Suprapubic skin (tissue), 4 donors: ENCODE data around the gene AP5S1. TPM values are rescaled to one million over a fixed set of nuclear protein-coding genes. Genes with fewer than 3 reads are reported as not detected.
"Not testable (repeated sequence)": the region's sequence is repeated elsewhere in the genome, so short reads cannot be mapped to it uniquely, and the experiment has no call there.

Experiments
- DNase-seq, 2 donors: peaks; one replicate each; pipeline ENCODE4 v3.0.0-alpha.2; 2019; ENCODE audit warnings: low spot score in 2 of 2
- H3K27ac ChIP-seq: fragments of 200-600 bp; sonication (generic); one replicate; pipeline ENCODE4 v1.5.1; 2019
- H3K27me3 ChIP-seq: fragments of 200-600 bp; sonication (generic); one replicate; pipeline ENCODE4 v1.5.1; 2019
- H3K36me3 ChIP-seq: fragments of 200-600 bp; sonication (generic); one replicate; pipeline ENCODE4 v1.5.1; 2019
- H3K4me1 ChIP-seq: fragments of 200-600 bp; sonication (generic); one replicate; pipeline ENCODE4 v1.5.1; 2019
- H3K4me3 ChIP-seq: fragments of 200-600 bp; sonication (generic); one replicate; pipeline ENCODE4 v1.5.1; 2019; ENCODE audit warnings: mild to moderate bottlenecking
- H3K9me3 ChIP-seq: fragments of 200-600 bp; sonication (generic); one replicate; pipeline ENCODE4 v1.5.1; 2019
- CTCF ChIP-seq, 2 donors: fragments of 200-600 bp in 1 of 2; fragments of 450-650 bp in 1 of 2; sonication (generic) in 1 of 2; IDR thresholded peaks; one replicate each; pipeline ENCODE4 v1.5.1; 2016 to 2019; ENCODE audit warnings: antibody characterized with exemption in 2 of 2, mild to moderate bottlenecking in 1 of 2, moderate library complexity in 1 of 2
- EP300 ChIP-seq: sonication (generic); formaldehyde crosslinking; IDR thresholded peaks from one replicate; pipeline ENCODE4 v1.6.1; 2017; ENCODE audit warnings: antibody characterized with exemption
- POLR2A ChIP-seq, 2 donors: fragments of 450-650 bp; IDR thresholded peaks; one replicate each; pipeline ENCODE4 v1.6.1; 2017; ENCODE audit warnings: antibody characterized with exemption in 2 of 2, mild to moderate bottlenecking in 2 of 2, moderate library complexity in 2 of 2
- POLR2AphosphoS5 ChIP-seq, 3 donors: sonication (generic); formaldehyde crosslinking; IDR thresholded peaks; one replicate each; pipeline ENCODE4 v1.6.1; 2017; ENCODE audit warnings: antibody characterized with exemption in 3 of 3
- WGBS: methylation state at CpG from one replicate; pipeline ENCODE4 v1.1.5; 2018; 5-methylcytosine and 5-hydroxymethylcytosine counted together
- total RNA-seq, 4 donors: library from RNA; depleted of rRNA; stranded (reverse); fragments of >200 nt; gene quantifications; one replicate each; pipeline ENCODE4 v1.1.0, GENCODE V29; 2016

The AP5S1 gene
- total RNA-seq, 4 donors from 2014 or later = 7.7 to 18.3 (median 14.3) TPM

- WGBS = 95% methylated on average over 4 of the region's 4 CpGs
- Histone ChIP-seq H3K4me3 (no peak overlapping the region), H3K9me3 (no peaks in the 10 kb centered on the region), H3K36me3 (peaks cover 2% of the 10 kb centered on the region), H3K27me3 (no peaks in the 10 kb centered on the region), H3K27ac (no peak overlapping the region), H3K4me1 (no peaks in the 10 kb centered on the region)
- no peak for TF ChIP-seq POLR2A (IDR thresholded peaks at IDR 0.05)
- no peak for TF ChIP-seq EP300
- TF ChIP-seq POLR2AphosphoS5 (IDR thresholded peaks at IDR 0.05) = no peak
- TF ChIP-seq CTCF (IDR thresholded peaks at IDR 0.05) = no peak
- no peak for DNase-seq
These were observed 15.8 kb downstream of the AP5S1 start for GRCh38 chr20:3836132-3836531.

GRCh38 chr20:3839328-3839727, 19.0 kb downstream of the AP5S1 start:
- WGBS = 97% methylated on average over 3 of the region's 3 CpGs

GRCh38 chr20:3840201-3840600, 19.9 kb downstream of the AP5S1 start:
- not testable (repeated sequence) for H3K27ac ChIP-seq, DNase-seq, H3K4me1 ChIP-seq, H3K4me3 ChIP-seq, H3K36me3 ChIP-seq, H3K27me3 ChIP-seq, H3K9me3 ChIP-seq
- WGBS = 93% methylated on average over 7 of the region's 7 CpGs

More at GRCh38 chr20:3839328-3839727, 19.0 kb downstream of the AP5S1 start:
- H3K4me1 ChIP-seq = no peaks in the 10 kb centered on the region
- no peaks in the 10 kb centered on the region for H3K27me3 ChIP-seq
- no peak overlapping the region for H3K4me3 ChIP-seq
- TF ChIP-seq POLR2AphosphoS5 (IDR thresholded peaks at IDR 0.05) (no peak), CTCF (IDR thresholded peaks at IDR 0.05) (no peak), POLR2A (IDR thresholded peaks at IDR 0.05) (no peak), EP300 (no peak)
- DNase-seq = no peak
- no peaks in the 10 kb centered on the region for H3K9me3 ChIP-seq
- H3K27ac ChIP-seq = no peak overlapping the region
- H3K36me3 ChIP-seq = peaks cover 2% of the 10 kb centered on the region

- H3K27ac ChIP-seq = no peak overlapping the region
- WGBS = 89% methylated on average over 7 of the region's 7 CpGs
- DNase-seq = no peak
- no peaks in the 10 kb centered on the region for H3K9me3 ChIP-seq
- H3K4me3 ChIP-seq = no peak overlapping the region
- H3K4me1 ChIP-seq = peaks cover 14% of the 10 kb centered on the region
- TF ChIP-seq EP300 (no peak), CTCF (IDR thresholded peaks at IDR 0.05) (no peak), POLR2AphosphoS5 (IDR thresholded peaks at IDR 0.05) (no peak), POLR2A (IDR thresholded peaks at IDR 0.05) (no peak)
- no peaks in the 10 kb centered on the region for H3K36me3 ChIP-seq
- H3K27me3 ChIP-seq = no peaks in the 10 kb centered on the region
These were observed 22.1 kb downstream of the AP5S1 start for GRCh38 chr20:3842348-3842930.

GRCh38 chr20:3843490-3843889, 23.1 kb downstream of the AP5S1 start:
- Histone ChIP-seq H3K36me3 (no peaks in the 10 kb centered on the region), H3K27ac (no peak overlapping the region), H3K9me3 (no peaks in the 10 kb centered on the region), H3K27me3 (no peaks in the 10 kb centered on the region), H3K4me1 (peaks cover 24% of the 10 kb centered on the region), H3K4me3 (no peak overlapping the region)
- WGBS = 44% methylated on average over 5 of the region's 5 CpGs
- DNase-seq = no peak
- TF ChIP-seq POLR2AphosphoS5 (IDR thresholded peaks at IDR 0.05) (no peak), CTCF (IDR thresholded peaks at IDR 0.05) (no peak), EP300 (no peak), POLR2A (IDR thresholded peaks at IDR 0.05) (no peak)

GRCh38 chr20:3843990-3844619, 23.8 kb downstream of the AP5S1 start:
- DNase-seq, H3K36me3 ChIP-seq, H3K27me3 ChIP-seq, H3K27ac ChIP-seq, H3K9me3 ChIP-seq, H3K4me3 ChIP-seq: not testable (repeated sequence)
- 98% methylated on average over 9 of the region's 9 CpGs for WGBS
- H3K4me1 ChIP-seq = peaks cover 29% of the 10 kb centered on the region
